ENCODE results near the gene AGXT.

AGXT gene

DNA sequence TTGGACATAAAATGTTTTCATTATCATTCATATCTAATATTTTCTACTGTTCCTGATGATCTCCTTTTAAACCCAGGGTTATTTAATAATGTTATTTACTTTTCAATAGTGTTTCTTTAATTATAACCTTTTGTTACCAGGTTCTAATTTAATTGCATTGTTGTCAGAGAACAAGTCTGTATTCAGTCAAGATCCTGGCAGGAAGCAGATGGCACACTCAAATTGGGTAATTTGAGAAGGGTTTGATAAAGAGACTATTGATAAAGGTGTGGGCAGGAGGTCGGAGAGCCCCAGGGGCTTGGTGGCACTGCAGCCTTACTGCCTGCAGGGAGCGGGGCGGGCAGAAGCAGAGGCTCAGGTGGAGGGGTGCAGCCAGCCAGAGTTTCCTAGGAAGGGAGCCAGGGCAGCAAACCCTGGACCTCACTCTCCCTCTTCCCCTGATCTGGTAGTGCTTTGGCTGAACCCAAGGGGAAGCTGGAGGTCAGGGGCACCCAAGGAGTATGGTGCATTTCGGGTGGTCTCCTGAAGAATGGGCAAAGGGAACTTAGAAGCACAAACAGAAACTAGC, 46.3 kb upstream of the AGXT start:
- ATAC-seq, result no peak
- TF ChIP-seq, protein P1, sequence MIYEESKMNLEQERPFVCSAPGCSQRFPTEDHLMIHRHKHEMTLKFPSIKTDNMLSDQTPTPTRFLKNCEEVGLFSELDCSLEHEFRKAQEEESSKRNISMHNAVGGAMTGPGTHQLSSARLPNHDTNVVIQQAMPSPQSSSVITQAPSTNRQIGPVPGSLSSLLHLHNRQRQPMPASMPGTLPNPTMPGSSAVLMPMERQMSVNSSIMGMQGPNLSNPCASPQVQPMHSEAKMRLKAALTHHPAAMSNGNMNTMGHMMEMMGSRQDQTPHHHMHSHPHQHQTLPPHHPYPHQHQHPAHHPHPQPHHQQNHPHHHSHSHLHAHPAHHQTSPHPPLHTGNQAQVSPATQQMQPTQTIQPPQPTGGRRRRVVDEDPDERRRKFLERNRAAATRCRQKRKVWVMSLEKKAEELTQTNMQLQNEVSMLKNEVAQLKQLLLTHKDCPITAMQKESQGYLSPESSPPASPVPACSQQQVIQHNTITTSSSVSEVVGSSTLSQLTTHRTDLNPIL (CRISPR knock-in tag; IDR thresholded peaks at IDR 0.05; ENCODE audit: low read depth), result no peak
- TF ChIP-seq ZFP30 (CRISPR knock-in tag; IDR thresholded peaks at IDR 0.05), result no peak
- peak; percentile 68; the same call in 1 of the 2 replicates for TF ChIP-seq TCF4 (CRISPR knock-in tag; IDR thresholded peaks at IDR 0.05; ENCODE audit: borderline replicate concordance)

DNA sequence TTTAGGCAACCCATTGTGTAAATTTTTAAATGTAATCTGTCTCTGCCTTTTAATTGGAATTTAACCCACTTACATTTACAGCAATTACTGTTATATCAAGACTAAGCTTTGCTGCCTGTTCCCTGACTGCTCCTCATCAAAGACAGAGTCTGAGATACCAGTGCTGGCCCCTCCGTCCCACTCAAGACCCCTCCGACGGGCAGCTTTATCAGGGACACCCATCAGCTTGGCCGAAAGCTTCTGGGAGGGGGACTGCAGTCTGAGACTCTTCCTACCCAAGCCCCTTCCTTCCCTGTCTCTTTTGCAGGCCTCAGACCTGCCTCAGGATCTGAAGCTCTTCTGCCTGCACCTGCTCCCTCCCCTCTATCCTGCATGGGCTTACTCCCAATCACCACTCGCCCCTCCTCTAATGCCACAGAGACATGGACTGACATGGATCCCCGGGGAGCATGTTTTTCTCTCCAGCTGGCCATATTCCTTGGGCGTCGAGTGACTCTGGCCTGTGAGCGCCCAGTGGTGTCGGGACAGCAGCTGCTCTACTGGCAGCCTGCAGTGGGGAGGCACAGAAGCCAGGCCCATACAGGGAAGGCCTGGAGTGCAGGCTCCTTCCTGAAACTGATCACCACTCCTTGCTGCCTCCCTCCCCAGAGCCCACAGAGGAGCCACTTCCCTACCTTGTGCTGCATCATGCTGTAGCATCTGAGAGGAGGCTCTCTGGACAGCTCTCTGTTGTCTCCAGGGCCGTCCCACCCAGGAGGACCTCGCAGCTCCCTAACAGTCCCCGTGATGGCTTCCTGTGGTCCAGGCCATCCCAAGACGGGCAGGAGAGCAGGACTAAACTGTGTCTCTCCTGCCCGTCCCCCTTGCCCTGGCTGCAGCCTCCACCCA, 44.9 kb upstream of the AGXT start:
- no peak for ATAC-seq
- no peak for TF ChIP-seq ZNF70 (CRISPR knock-in tag; IDR thresholded peaks at IDR 0.05)
- TF ChIP-seq SNAI2 (CRISPR knock-in tag; IDR thresholded peaks at IDR 0.05), result no peak
- no peak for TF ChIP-seq ZNF565 (CRISPR knock-in tag; conservative IDR thresholded peaks at IDR 0.05; ENCODE audit: low read depth)
- TF ChIP-seq, protein P2, sequence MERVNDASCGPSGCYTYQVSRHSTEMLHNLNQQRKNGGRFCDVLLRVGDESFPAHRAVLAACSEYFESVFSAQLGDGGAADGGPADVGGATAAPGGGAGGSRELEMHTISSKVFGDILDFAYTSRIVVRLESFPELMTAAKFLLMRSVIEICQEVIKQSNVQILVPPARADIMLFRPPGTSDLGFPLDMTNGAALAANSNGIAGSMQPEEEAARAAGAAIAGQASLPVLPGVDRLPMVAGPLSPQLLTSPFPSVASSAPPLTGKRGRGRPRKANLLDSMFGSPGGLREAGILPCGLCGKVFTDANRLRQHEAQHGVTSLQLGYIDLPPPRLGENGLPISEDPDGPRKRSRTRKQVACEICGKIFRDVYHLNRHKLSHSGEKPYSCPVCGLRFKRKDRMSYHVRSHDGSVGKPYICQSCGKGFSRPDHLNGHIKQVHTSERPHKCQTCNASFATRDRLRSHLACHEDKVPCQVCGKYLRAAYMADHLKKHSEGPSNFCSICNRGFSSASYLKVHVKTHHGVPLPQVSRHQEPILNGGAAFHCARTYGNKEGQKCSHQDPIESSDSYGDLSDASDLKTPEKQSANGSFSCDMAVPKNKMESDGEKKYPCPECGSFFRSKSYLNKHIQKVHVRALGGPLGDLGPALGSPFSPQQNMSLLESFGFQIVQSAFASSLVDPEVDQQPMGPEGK (CRISPR knock-in tag; IDR thresholded peaks at IDR 0.05; ENCODE audit: borderline replicate concordance), result no peak
- no peak for TF ChIP-seq ZFP30 (CRISPR knock-in tag; IDR thresholded peaks at IDR 0.05)
- no peak for TF ChIP-seq OSR1 (CRISPR knock-in tag; IDR thresholded peaks at IDR 0.05)
- no peak for TF ChIP-seq CSDC2 (CRISPR knock-in tag; IDR thresholded peaks at IDR 0.05)
- TF ChIP-seq TCF4 (CRISPR knock-in tag; IDR thresholded peaks at IDR 0.05; ENCODE audit: borderline replicate concordance), result no peak
- TF ChIP-seq ARNTL (CRISPR knock-in tag; IDR thresholded peaks at IDR 0.05; ENCODE audit: borderline replicate concordance, low read depth), result no peak
- TF ChIP-seq ZFP3 (CRISPR knock-in tag; IDR thresholded peaks at IDR 0.05), result no peak
- TF ChIP-seq ZNF8 (CRISPR knock-in tag; IDR thresholded peaks at IDR 0.05), result no peak
- no peak for TF ChIP-seq PPARA (CRISPR knock-in tag; IDR thresholded peaks at IDR 0.05; ENCODE audit: borderline replicate concordance)
- TF ChIP-seq GLIS3 (CRISPR knock-in tag; IDR thresholded peaks at IDR 0.05), result no peak
- TF ChIP-seq, protein P1 (CRISPR knock-in tag; IDR thresholded peaks at IDR 0.05; ENCODE audit: low read depth), result no peak
- no peak for TF ChIP-seq ISL1 (CRISPR knock-in tag; IDR thresholded peaks at IDR 0.05)
- no peak for TF ChIP-seq ESRRG (CRISPR knock-in tag; IDR thresholded peaks at IDR 0.05)

DNA sequence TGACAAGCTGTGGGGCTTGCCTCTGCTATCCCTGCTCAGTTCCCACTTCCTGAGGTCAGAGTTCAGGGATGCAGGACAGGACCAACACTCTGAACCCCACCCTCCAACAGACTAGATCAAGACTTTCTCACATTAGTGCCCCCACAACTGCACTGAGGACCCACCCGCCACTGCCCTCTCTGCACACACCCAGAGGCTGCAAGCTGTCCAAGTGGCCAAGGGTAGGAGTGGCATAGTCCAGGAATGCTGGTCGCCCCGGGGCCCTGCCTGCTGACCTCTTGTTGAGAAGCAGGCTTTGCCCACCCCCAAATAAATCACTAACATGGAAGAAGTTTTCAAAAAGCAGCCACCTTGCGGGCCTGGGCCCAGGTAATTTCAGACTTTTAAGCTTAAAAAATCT, 43.1 kb upstream of the AGXT start:
- no peak for ATAC-seq
- no peak for TF ChIP-seq ZNF70 (CRISPR knock-in tag; IDR thresholded peaks at IDR 0.05)
- TF ChIP-seq SNAI2 (CRISPR knock-in tag; IDR thresholded peaks at IDR 0.05), result no peak
- TF ChIP-seq, protein P2 (CRISPR knock-in tag; IDR thresholded peaks at IDR 0.05; ENCODE audit: borderline replicate concordance), result no peak
- TF ChIP-seq ZFP30 (CRISPR knock-in tag; IDR thresholded peaks at IDR 0.05), result no peak
- no peak for TF ChIP-seq ZC3H10 (CRISPR knock-in tag; IDR thresholded peaks at IDR 0.05)
- no peak for TF ChIP-seq BACH2 (CRISPR knock-in tag; IDR thresholded peaks at IDR 0.05; ENCODE audit: borderline replicate concordance)
- TF ChIP-seq, protein P3, sequence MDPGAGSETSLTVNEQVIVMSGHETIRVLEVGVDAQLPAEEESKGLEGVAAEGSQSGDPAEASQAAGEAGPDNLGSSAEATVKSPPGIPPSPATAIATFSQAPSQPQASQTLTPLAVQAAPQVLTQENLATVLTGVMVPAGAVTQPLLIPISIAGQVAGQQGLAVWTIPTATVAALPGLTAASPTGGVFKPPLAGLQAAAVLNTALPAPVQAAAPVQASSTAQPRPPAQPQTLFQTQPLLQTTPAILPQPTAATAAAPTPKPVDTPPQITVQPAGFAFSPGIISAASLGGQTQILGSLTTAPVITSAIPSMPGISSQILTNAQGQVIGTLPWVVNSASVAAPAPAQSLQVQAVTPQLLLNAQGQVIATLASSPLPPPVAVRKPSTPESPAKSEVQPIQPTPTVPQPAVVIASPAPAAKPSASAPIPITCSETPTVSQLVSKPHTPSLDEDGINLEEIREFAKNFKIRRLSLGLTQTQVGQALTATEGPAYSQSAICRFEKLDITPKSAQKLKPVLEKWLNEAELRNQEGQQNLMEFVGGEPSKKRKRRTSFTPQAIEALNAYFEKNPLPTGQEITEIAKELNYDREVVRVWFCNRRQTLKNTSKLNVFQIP (CRISPR knock-in tag; IDR thresholded peaks at IDR 0.05; ENCODE audit: borderline replicate concordance, low read depth), result no peak
- no peak for TF ChIP-seq CSDC2 (CRISPR knock-in tag; IDR thresholded peaks at IDR 0.05)
- no peak for TF ChIP-seq ZFP3 (CRISPR knock-in tag; IDR thresholded peaks at IDR 0.05)
- no peak for TF ChIP-seq ISL1 (CRISPR knock-in tag; IDR thresholded peaks at IDR 0.05)
